ENCODE data around the gene PRG2. TPM values are rescaled to one million over a fixed set of nuclear protein-coding genes. Genes with fewer than 3 reads are reported as not detected.
A peak's percentile ranks its signal among the peaks of the same experiment; 100 is the strongest.

PRG2 gene
- total RNA-seq, 4 donors from 2014 or later = 0.22 to 0.94 (median 0.71) TPM; not detected in 1

DNA sequence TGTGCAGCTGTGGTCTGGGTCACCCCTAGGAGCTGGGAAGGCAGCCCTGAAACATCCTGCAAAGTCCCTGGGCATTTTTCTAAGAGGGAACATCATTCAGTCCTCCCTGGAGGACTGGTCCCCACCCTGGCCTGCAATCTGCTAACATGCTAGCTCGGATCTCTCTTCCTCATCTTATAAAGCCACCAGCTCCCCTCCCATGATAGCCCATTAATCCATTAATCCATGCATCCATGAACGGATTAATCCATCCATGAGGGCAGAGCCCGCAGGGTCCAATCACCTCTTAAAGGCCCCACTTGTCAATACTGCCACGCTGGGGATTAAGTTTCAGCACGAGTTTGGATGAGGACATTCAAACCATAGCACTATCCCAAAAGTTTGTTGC, 21.6 kb downstream of the PRG2 start:
- Histone ChIP-seq H3K4me3 (replicated peaks in 1 of 3) (no peak overlapping the region), H3K27ac (no peak overlapping the region), H3K9me3 (no peaks in the 10 kb centered on the region), H3K27me3 (no peaks in the 10 kb centered on the region), H3K36me3 (no peaks in the 10 kb centered on the region), H3K4me1 (peaks cover 7 to 10% of the 10 kb centered on the region in 2 donors)
- 68 to 77% methylated on average over 5 of the region's 5 CpGs for WGBS, 2 donors
- TF ChIP-seq, protein P1, sequence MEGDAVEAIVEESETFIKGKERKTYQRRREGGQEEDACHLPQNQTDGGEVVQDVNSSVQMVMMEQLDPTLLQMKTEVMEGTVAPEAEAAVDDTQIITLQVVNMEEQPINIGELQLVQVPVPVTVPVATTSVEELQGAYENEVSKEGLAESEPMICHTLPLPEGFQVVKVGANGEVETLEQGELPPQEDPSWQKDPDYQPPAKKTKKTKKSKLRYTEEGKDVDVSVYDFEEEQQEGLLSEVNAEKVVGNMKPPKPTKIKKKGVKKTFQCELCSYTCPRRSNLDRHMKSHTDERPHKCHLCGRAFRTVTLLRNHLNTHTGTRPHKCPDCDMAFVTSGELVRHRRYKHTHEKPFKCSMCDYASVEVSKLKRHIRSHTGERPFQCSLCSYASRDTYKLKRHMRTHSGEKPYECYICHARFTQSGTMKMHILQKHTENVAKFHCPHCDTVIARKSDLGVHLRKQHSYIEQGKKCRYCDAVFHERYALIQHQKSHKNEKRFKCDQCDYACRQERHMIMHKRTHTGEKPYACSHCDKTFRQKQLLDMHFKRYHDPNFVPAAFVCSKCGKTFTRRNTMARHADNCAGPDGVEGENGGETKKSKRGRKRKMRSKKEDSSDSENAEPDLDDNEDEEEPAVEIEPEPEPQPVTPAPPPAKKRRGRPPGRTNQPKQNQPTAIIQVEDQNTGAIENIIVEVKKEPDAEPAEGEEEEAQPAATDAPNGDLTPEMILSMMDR (IDR thresholded peaks at IDR 0.05) = no peak
- TF ChIP-seq POLR2A (IDR thresholded peaks at IDR 0.05) = no peak
- intact Hi-C loops (cut with DNase I) = no loop called here
- no peak for DNase-seq

DNA sequence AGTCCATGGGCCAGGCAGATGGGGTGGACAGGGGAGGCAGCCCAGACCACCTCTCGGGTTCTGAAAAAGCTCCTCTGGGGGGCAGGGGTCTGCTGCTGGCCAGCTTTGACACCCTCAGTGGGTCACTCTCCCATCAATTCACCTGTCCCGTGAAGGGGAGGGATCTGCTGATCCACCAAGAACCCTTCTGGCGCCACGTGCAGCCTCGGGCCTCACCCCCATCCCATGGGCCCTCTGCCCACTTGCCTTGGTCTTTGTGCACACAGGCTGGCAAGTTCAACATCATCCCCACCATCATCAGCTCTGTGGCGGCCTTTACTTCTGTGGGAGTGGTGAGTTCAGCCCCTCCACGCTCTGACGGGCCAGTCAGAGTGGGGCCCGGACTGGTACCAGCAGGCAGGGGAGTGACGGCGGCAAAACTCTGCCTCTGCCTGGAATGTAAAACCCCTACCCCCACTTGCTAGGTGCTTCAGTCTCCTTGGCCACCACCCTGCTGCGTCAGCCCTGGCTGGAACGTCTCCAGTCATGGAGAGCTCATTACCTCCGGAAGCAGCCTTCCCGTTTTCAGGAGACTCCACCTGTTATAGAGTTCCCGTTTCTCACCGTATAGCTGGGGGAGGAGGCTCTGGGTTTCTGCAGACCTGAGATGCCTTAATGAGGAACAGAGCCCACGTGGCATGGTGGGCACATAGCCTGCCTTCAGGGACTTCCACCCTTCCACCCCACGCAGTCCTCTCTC, 22.2 kb downstream of the PRG2 start:
- intact Hi-C loops (cut with DNase I) = no loop called here
- TF ChIP-seq, protein P1 (IDR thresholded peaks at IDR 0.05) = no peak
- TF ChIP-seq POLR2A (IDR thresholded peaks at IDR 0.05) = no peak
- WGBS, 2 donors = 49 to 55% methylated on average over 12 to 13 of the region's 19 CpGs

DNA sequence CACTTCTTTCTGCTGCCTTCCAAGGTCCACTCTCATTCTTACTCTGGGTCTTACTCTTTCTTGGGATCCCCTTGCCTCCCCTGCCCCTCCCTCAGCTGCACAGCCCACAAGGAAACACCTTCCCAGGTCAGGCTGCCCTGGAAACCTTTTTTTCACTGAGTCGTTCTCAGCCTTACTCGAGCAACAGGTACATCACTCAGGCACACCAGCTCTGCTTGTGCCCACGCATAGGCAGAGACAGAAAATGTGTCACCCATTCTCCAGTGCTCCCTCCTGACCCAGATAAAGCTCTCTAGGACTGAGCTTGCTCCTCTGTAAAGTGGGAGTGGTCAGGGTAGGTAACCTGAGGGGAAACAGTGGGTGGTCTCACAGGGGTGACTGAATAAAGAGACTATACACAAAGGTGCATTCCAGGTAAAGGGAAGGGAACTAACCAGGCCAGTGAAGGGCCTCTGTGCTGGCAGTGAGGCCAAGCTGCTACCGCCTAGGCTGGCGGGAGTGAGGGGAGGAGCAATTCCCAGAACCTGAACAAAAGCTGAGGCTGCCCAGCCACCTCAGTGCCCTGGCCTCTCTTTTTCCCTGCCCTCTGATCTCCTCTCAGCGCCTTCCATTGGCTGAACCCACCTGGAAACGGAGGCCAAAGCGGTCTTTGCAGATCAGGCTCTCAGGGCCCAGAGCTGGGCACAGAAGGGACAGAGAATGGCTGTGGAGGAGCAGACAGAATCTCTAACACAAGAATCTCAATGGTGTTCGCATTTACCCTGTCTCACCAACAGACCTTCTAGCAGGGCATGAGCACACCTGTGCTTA, 25.4 kb downstream of the PRG2 start:
- no peak for DNase-seq
- H3K27me3 ChIP-seq = no peaks in the 10 kb centered on the region
- 73 to 85% methylated on average over 6 to 9 of the region's 9 CpGs for WGBS, 2 donors
- no peak for TF ChIP-seq POLR2A (IDR thresholded peaks at IDR 0.05)
- TF ChIP-seq, protein P1 (IDR thresholded peaks at IDR 0.05) = no peak
- no peak overlapping the region for H3K27ac ChIP-seq
- H3K36me3 ChIP-seq = no peaks in the 10 kb centered on the region
- intact Hi-C loops (cut with DNase I) = no loop called here
- peaks cover 7 to 10% of the 10 kb centered on the region in 2 donors for H3K4me1 ChIP-seq
- no peaks in the 10 kb centered on the region for H3K9me3 ChIP-seq
- no peak overlapping the region for H3K4me3 ChIP-seq (replicated peaks in 1 of 3)

More for the DNA sequence above, 22.2 kb downstream of the PRG2 start:
- Histone ChIP-seq H3K4me3 (replicated peaks in 1 of 3) (no peak overlapping the region), H3K9me3 (no peaks in the 10 kb centered on the region), H3K36me3 (no peaks in the 10 kb centered on the region), H3K27me3 (no peaks in the 10 kb centered on the region), H3K4me1 (peaks cover 7 to 10% of the 10 kb centered on the region in 2 donors), H3K27ac (no peak overlapping the region)
- peak; percentile 58 to 63 for DNase-seq

DNA sequence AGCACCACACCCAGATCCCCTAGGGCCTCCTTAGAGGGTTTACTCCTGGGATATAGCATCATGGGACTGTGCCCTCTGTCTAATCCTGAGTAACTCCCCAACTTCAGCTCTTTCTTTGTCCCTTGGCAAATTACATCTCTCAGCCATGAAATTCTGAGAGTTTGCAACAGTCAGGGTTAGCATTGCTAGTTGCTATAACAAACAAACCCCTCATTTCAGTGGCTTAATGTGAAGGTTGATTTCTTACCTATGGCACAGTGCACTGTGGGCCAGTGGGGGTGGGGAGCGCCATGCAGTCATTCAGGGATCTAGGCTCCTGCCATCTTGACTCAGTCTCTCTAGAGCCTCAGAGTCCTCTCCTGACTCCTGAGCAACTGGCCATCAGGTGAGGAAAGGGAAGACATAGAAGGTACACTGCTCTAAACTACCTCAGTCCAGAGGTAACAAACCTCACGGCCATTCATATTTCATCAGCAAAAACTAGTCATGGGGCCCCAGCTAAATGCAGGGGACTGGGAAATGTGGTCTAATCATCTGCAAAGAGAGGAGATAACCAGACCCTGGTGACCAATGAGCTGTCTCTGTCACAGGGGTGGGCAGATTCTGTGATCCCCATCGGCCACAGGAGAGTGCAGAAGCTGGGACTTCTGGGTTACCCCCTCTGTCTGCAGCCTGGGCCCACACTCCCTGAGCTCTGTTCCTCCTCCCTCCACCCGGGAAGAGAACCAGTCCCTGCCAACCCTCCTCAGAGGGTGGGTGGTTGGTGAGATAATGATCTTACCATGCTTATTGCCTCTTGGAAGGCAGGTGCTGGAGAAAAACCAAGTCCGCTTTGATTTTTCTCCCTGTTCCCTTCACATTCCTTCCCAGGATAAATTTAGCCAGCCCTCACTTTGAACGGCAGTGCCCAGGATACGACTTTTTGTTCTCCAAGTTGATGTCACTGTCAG, 27.0 kb downstream of the PRG2 start:
- 60 to 77% methylated on average over 6 to 7 of the region's 7 CpGs for WGBS, 2 donors
- DNase-seq = no peak
- no peak for TF ChIP-seq POLR2A (IDR thresholded peaks at IDR 0.05)
- TF ChIP-seq, protein P1 (IDR thresholded peaks at IDR 0.05) = no peak
- H3K4me3 ChIP-seq (replicated peaks in 1 of 3) = no peak overlapping the region
- peaks cover 3 to 4% of the 10 kb centered on the region in 2 donors for H3K4me1 ChIP-seq
- no peaks in the 10 kb centered on the region for H3K27me3 ChIP-seq
- no peak overlapping the region for H3K27ac ChIP-seq
- H3K36me3 ChIP-seq = no peaks in the 10 kb centered on the region
- H3K9me3 ChIP-seq = no peaks in the 10 kb centered on the region
- intact Hi-C loops (cut with DNase I) = no loop called here
